HG03558 (cell line): ENCODE results near the gene AGO4.
"Not testable (repeated sequence)": the region's sequence is repeated elsewhere in the genome, so short reads cannot be mapped to it uniquely, and the experiment has no call there.

Experiments used
- ATAC-seq: cut with Tn5 transposase; IDR thresholded peaks from one replicate; pipeline ENCODE4 v1.9.1; 2021; ENCODE audit warnings: moderate number of reproducible peaks; ENCODE audit not compliant: unreplicated experiment; ENCODE audit errors: extremely low read depth

AGO4 gene

GRCh38 chr1:35888255-35888654 is 80.4 kb downstream of the AGO4 start:
- ATAC-seq: no peak

GRCh38 chr1:35888981-35889380 is 81.2 kb downstream of the AGO4 start:
- ATAC-seq: not testable (repeated sequence)

DNA sequence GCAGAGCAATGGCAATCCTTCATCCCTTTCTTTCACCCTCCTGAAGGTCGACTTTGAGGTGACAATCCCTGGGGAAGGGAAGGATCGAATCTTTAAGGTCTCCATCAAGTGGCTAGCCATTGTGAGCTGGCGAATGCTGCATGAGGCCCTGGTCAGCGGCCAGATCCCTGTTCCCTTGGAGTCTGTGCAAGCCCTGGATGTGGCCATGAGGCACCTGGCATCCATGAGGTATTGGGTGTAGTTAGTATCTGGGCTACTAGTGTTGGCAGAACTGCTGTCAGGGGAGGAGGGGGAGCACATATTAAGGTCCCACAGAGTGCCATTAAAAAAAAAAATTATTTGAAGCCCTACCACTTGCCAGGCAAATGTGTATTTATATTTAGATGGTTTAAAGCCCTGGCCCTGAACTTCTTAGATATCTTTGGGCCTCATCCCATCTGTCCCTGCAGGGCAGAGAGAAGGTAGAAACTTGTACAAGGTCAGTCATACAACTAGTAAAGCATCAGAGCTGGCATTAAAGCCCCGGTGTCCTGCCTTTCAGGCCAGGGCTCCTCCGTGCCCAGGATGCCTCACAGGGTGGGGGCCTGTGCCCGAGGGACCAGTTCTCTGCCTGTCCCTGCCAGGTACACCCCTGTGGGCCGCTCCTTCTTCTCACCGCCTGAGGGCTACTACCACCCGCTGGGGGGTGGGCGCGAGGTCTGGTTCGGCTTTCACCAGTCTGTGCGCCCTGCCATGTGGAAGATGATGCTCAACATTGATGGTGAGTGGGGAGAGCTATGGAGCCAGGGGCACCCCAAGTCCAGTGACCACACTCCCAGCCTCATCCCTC is 85.4 kb downstream of the AGO4 start:
- ATAC-seq: no peak

GRCh38 chr1:35894183-35894582 is 86.4 kb downstream of the AGO4 start:
- ATAC-seq: no peak

DNA sequence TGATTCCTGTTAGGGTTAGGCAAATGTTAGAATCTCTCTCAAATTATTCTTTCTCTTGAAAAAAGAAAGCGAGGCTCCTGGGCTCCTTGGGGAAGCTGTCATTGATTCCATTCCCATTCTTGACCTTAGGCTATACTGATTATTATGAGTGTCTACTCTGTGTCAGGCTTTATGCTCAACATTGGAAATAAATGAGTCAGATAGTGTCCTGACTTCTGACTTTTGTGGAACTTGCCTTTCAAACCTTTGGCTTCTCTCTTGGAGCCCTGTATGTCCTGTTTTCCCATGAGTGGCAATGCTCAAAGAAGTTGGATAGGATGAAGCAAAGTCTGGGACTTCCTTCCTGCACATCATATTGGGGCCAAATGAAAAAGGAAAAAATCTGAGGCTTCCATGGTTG is 86.8 kb downstream of the AGO4 start:
- no peak for ATAC-seq

DNA sequence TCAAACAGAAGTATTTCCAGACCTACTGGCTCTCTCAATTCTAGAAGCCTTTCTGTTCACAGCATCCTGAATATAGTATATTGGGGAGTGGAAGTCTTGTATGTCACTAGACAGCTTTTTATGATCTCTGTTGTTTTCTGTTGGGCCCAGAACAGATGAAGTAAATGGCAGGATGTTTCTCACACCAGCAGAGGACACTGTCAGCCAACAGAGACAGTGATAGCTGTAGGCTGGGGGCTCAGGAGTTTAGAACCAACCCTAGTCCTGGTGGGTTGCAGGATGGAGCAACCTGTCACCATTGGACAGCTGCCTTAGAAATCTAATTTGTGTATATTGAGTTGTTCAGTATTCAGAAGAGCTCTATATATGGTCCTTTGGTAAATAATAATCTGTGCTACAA is 92.1 kb downstream of the AGO4 start:
- no peak for ATAC-seq

- ATAC-seq: no peak
These were observed 93.4 kb downstream of the AGO4 start for GRCh38 chr1:35901235-35901634.

DNA sequence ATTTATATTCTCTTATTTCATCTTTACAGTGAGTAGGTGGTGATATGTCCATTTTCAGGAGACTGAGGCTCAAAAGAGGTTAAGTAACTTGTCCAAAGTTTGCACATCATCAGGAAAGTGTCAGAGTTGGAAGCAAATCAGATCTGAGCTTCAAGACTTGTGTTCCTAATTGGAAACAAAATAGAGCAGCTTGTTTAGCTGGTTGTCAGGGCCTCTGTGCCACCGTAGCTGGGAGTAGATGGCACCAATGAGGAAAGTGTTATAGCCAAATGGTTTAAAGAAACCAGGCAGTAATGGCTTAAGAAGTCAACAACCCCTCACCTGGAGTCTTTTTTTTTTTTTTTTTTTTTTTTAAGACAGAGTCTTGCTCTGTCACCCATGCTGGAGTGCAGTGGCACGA is 94.9 kb downstream of the AGO4 start:
- ATAC-seq: no peak
